Adrenal gland (tissue), 12 donors: ENCODE data around the gene RARRES1. TPM values are rescaled to one million over a fixed set of nuclear protein-coding genes. Genes with fewer than 3 reads are reported as not detected.

Experiments
- DNase-seq, 7 donors: peaks; one replicate each; pipeline ENCODE4 v3.0.0-alpha.2; 2019 to 2020
- H3K27ac ChIP-seq, 5 donors: fragments of 200-600 bp; sonication (generic) in 4 of 5; 1 replicate in 3 of 5; 2 replicates in 2 of 5; pipeline versions ENCODE4 v1.5.1 to v1.8.0; 2016 to 2020; ENCODE audit warnings: mild to moderate bottlenecking in 1 of 5
- H3K27me3 ChIP-seq: fragments of 200-600 bp; 2 replicates; pipeline ENCODE4 v1.8.0; 2021
- H3K36me3 ChIP-seq, 2 donors: fragments of 200-600 bp; replicated peaks in 1 of 2; 1 replicate in 1 of 2; 2 replicates in 1 of 2; pipeline versions ENCODE4 v1.5.1 to v1.8.0; 2018 to 2022
- H3K4me1 ChIP-seq, 2 donors: fragments of 200-600 bp; replicated peaks in 1 of 2; 1 replicate in 1 of 2; 2 replicates in 1 of 2; pipeline versions ENCODE4 v1.5.1 to v1.8.0; 2018 to 2021
- H3K4me3 ChIP-seq, 4 donors: fragments of 200-600 bp; sonication (generic) in 3 of 4; one replicate each; pipeline ENCODE4 v1.5.1; 2016 to 2018
- H3K9me3 ChIP-seq, 3 donors: fragments of 200-600 bp; sonication (generic) in 1 of 3; replicated peaks in 1 of 3; 1 replicate in 2 of 3; 2 replicates in 1 of 3; pipeline versions ENCODE4 v1.5.1 to v1.8.0; 2016 to 2021
- POLR2A ChIP-seq, 2 donors: fragments of 450-650 bp; IDR thresholded peaks; one replicate each; pipeline ENCODE4 v1.6.1; 2017; ENCODE audit warnings: antibody characterized with exemption in 2 of 2, mild to moderate bottlenecking in 2 of 2, moderate library complexity in 1 of 2
- WGBS, 4 donors: extraction: QIAGEN DNeasy Blood & Tissue Kit in 2 of 4; methylation state at CpG; one replicate each; pipeline versions ENCODE4 v1.1.5 to v1.1.7; 2013 to 2017; 5-methylcytosine and 5-hydroxymethylcytosine counted together
- intact Hi-C, 2 donors: fragments of 100-400 bp; cut with DNase I; formaldehyde crosslinking; loops; one replicate each; pipeline versions ENCODE4 v1.14.1 to v1.15.0; 2022 to 2023
- polyA plus RNA-seq, 3 donors: library from polyadenylated mRNA; stranded (reverse); fragments of 200-250 nt in 2 of 3; fragments of 350-450 nt in 1 of 3; fragmentation: Illumina TruSeq in 1 of 3; extraction: RNeasy Lipid Tissue Mini Kit (QIAGEN cat#74804) in 1 of 3; gene quantifications; one replicate each; pipeline ENCODE4 v1.2.3, GENCODE V29; 2013 to 2014
- total RNA-seq, 9 donors: library from RNA; depleted of rRNA in 4 of 9; stranded (reverse); fragments of >200 nt in 4 of 9; fragments of 120-200 nt in 1 of 9; fragmentation: NEBNext Ultra II Directional in 1 of 9; extraction: Animal tissue kit (Norgen Biotek cat#: 25700) in 1 of 9; gene quantifications; one replicate each; pipeline versions ENCODE4 v1.1.0 to v1.2.4, GENCODE V29; 2013 to 2023
- TF ChIP-seq, protein P1 (sequence below), 6 experiments: fragments of 450-650 bp in 4 of 6; fragments of 200-600 bp in 2 of 6; sonication (generic) in 1 of 6; IDR thresholded peaks; 1 replicate in 5 of 6; 2 replicates in 1 of 6; pipeline versions ENCODE4 v1.5.1 to v1.8.0; 2016 to 2021; ENCODE audit warnings: antibody characterized with exemption in 6 of 6, mild to moderate bottlenecking in 2 of 6, moderate library complexity in 1 of 6
- donor health status: healthy with polysubstance abuse.
- donor health status: Bipolar disorder and iron deficiency.
- donor health status: DM: yes; HTN: yes; CAD: no.
- donor health status: DM: no; HTN: no; CAD: no.
- donor health status: DM: no; HTN: no; CAD: no.
- donor health status: DM: yes; HTN: yes; CAD: no.

Gene RARRES1
- total and polyA plus RNA-seq, 12 donors = 2.1 to 204 (median 17.7) TPM

DNA sequence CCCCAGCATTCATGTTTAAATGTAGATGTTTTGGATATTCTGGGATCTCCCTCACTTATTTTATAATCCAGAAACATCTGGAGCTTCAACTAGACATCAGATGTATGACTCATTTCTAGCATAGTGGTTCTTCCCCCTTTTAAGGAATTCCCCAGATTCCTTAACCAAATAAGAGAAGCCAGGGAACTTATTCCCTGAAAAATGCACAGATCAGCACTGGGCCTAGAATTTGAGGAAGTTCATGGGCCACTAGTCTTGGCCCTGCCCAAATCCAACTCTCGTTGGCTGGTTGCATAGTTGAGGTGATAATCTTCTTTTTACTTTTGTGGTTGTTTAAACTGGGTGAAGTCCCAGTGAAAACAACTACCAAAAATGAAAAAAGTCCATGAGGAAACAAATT lies 20.4 kb downstream of the RARRES1 start:
- Histone ChIP-seq H3K9me3 (no peaks in the 10 kb centered on the region), H3K27me3 (no peaks in the 10 kb centered on the region), H3K27ac (peak overlapping the region in 2 of 5 donors; percentile 42 to 48), H3K4me1 (peaks cover 0 to 31% of the 10 kb centered on the region in 2 donors), H3K36me3 (no peaks in the 10 kb centered on the region), H3K4me3 (no peak overlapping the region)
- TF ChIP-seq POLR2A (IDR thresholded peaks at IDR 0.05) = no peak
- intact Hi-C loops = no loop called here
- DNase-seq = no peak
- WGBS, 4 donors = 52 to 79% (median 66%) methylated on average over 1 of the region's 1 CpG

DNA sequence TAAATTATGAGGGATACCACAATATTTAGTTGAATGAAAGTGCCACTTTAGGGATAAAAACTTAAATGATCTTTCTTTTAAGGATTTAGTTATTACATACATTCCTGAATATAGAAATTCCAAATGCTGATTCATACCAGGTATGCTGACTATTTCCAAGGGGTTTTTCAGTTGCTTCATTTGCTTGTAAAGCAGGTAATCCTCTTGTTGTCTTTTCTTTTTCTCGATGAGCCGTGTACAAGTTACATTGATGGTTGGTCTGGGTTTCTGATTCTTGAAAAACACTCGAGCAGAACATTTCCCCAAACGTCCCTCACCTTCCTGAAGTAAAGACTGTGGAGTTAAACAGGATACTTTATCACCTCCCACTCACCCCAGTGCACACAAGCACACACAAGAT lies 21.7 kb downstream of the RARRES1 start:
- H3K4me3 ChIP-seq = no peak overlapping the region
- H3K27me3 ChIP-seq = no peaks in the 10 kb centered on the region
- no peak for DNase-seq
- no peak for TF ChIP-seq POLR2A (IDR thresholded peaks at IDR 0.05)
- TF ChIP-seq, protein P1, sequence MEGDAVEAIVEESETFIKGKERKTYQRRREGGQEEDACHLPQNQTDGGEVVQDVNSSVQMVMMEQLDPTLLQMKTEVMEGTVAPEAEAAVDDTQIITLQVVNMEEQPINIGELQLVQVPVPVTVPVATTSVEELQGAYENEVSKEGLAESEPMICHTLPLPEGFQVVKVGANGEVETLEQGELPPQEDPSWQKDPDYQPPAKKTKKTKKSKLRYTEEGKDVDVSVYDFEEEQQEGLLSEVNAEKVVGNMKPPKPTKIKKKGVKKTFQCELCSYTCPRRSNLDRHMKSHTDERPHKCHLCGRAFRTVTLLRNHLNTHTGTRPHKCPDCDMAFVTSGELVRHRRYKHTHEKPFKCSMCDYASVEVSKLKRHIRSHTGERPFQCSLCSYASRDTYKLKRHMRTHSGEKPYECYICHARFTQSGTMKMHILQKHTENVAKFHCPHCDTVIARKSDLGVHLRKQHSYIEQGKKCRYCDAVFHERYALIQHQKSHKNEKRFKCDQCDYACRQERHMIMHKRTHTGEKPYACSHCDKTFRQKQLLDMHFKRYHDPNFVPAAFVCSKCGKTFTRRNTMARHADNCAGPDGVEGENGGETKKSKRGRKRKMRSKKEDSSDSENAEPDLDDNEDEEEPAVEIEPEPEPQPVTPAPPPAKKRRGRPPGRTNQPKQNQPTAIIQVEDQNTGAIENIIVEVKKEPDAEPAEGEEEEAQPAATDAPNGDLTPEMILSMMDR (IDR thresholded peaks at IDR 0.05) = no peak
- 87 to 94% (median 90%) methylated on average over 4 of the region's 4 CpGs for WGBS, 4 donors
- H3K4me1 ChIP-seq = peaks cover 0 to 24% of the 10 kb centered on the region in 2 donors
- no peaks in the 10 kb centered on the region for H3K36me3 ChIP-seq
- H3K9me3 ChIP-seq = no peaks in the 10 kb centered on the region
- H3K27ac ChIP-seq = no peak overlapping the region
- intact Hi-C loops = no loop called here

DNA sequence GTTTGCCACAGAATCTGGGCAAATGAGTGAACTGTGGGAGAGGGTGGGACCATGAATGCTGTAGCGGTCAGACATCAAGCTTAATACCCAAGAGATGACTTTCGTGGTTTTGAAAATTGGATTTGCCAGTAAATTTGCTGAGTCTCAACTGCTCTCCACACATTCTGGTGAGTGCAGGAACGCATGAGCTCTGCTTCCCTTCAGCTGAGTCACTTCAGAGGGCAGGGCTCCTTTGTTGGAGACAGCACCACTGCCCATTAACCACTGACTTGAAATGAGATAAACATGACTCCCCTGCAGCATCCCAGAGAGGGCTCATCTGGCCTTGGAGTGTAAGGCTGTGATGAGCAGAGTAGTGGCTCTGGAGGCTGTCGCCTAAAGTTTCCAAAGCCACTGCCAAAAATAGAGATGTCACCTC lies 22.6 kb downstream of the RARRES1 start:
- no peak overlapping the region for H3K4me3 ChIP-seq
- peaks cover 0 to 24% of the 10 kb centered on the region in 2 donors for H3K4me1 ChIP-seq
- WGBS, 4 donors = 40 to 83% (median 71%) methylated on average over 4 of the region's 4 CpGs
- peak overlapping the region in 2 of 5 donors; percentile 60 to 63 for H3K27ac ChIP-seq
- DNase-seq = peak in 5 of 7 donors; percentile 56 to 91 (median 74)
- TF ChIP-seq, protein P1 (IDR thresholded peaks at IDR 0.05) = no peak
- no peak for TF ChIP-seq POLR2A (IDR thresholded peaks at IDR 0.05)
- no peaks in the 10 kb centered on the region for H3K27me3 ChIP-seq
- H3K9me3 ChIP-seq = no peaks in the 10 kb centered on the region
- intact Hi-C loops = no loop called here
- no peaks in the 10 kb centered on the region for H3K36me3 ChIP-seq

DNA sequence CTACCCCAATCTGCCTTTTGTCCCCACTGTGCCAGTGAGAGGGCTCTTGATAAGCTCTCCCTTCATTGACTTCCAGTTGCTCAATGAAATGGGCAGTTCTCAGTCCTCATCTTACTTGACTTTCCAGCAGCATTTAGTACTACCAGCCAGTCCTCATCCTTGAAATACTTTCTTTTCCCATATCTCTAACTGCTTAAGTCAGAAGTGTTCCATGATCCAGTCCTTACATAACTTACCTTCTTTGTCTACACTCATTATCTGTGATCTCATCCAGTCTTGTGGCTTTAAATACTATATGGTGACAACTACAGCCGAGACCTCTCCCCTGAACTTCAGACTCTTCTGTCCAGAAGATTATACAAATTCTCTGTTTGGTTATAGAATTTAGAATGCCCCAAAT lies 28.7 kb downstream of the RARRES1 start:
- Histone ChIP-seq H3K4me3 (no peak overlapping the region), H3K27ac (peak overlapping the region in 2 of 5 donors; percentile 46 to 53), H3K27me3 (no peaks in the 10 kb centered on the region), H3K4me1 (peaks cover 9 to 22% of the 10 kb centered on the region in 2 donors), H3K36me3 (no peaks in the 10 kb centered on the region), H3K9me3 (no peaks in the 10 kb centered on the region)
- TF ChIP-seq POLR2A (IDR thresholded peaks at IDR 0.05) = no peak
- TF ChIP-seq, protein P1 (IDR thresholded peaks at IDR 0.05) = no peak
- intact Hi-C loops = no loop called here
- WGBS, 4 donors = 94 to 100% (median 100%) methylated on average over 1 of the region's 1 CpG
- no peak for DNase-seq

DNA sequence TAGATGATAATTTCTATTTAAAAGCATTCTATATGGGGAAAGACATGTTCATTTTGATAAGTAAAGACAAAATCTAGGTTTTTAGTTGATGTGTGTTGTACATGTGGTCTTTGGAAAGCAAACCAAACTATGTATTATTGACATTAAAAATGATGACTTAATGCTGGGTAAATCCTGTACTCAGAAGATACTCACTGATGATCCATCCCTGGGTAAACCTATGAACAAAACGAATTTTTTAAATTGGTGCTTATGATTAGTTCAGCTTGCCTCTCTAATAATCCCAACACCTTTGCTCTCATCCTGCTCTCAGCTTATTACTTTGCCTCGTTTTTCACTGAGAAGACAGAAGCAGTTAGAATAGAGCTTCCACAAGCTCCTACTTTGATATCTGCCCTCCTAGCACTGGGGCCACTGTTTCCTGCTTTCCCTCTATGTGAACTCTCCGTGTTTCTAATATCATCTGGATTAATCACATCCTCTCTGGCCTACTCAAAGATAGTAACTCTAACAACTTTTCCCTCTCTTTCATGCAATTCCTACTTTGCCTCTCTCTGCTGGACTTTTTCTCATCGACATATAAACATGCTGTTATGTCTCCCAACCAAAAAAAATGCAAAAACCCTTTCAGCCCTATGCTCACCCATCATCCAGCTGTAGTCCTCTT lies 29.3 kb downstream of the RARRES1 start:
- 69 to 83% (median 74%) methylated on average over 4 of the region's 4 CpGs for WGBS, 4 donors
- Histone ChIP-seq H3K27ac (peak overlapping the region in 2 of 5 donors; percentile 46 to 53), H3K9me3 (no peaks in the 10 kb centered on the region), H3K4me3 (no peak overlapping the region), H3K27me3 (no peaks in the 10 kb centered on the region), H3K36me3 (peaks cover 0 to 4% of the 10 kb centered on the region in 2 donors), H3K4me1 (peaks cover 9 to 22% of the 10 kb centered on the region in 2 donors)
- no peak for DNase-seq
- TF ChIP-seq, protein P1 (IDR thresholded peaks at IDR 0.05) = no peak
- TF ChIP-seq POLR2A (IDR thresholded peaks at IDR 0.05) = no peak
- intact Hi-C loops = no loop called here
